GM18867 (cell line): ENCODE data around the gene ACSF3.
"Not testable (repeated sequence)": the region's sequence is repeated elsewhere in the genome, so short reads cannot be mapped to it uniquely, and the experiment has no call there.

Experiments
- ATAC-seq: cut with Tn5 transposase; IDR thresholded peaks from one replicate; pipeline ENCODE4 v1.9.1; 2021; ENCODE audit warnings: mild to moderate bottlenecking, moderate library complexity; ENCODE audit not compliant: unreplicated experiment

ACSF3 gene

GRCh38 chr16:89072548-89073130 lies 21.0 kb upstream of the ACSF3 start:
- no peak for ATAC-seq

GRCh38 chr16:89073346-89074071 lies 20.1 kb upstream of the ACSF3 start:
- ATAC-seq, result no peak

GRCh38 chr16:89074072-89074674 lies 19.5 kb upstream of the ACSF3 start:
- not testable (repeated sequence) for ATAC-seq

- ATAC-seq, result no peak
These were observed 18.6 kb upstream of the ACSF3 start for GRCh38 chr16:89074803-89075688.

- ATAC-seq, result no peak
These were observed 17.5 kb upstream of the ACSF3 start for GRCh38 chr16:89076159-89076558.

- ATAC-seq, result no peak
These were observed 16.6 kb upstream of the ACSF3 start for GRCh38 chr16:89077076-89077475.

- no peak for ATAC-seq
These were observed 15.5 kb upstream of the ACSF3 start for GRCh38 chr16:89078172-89078571.

GRCh38 chr16:89079434-89079980 lies 14.1 kb upstream of the ACSF3 start:
- no peak for ATAC-seq

GRCh38 chr16:89080196-89080853 lies 13.3 kb upstream of the ACSF3 start:
- no peak for ATAC-seq

- no peak for ATAC-seq
These were observed 12.1 kb upstream of the ACSF3 start for GRCh38 chr16:89081556-89081955.

GRCh38 chr16:89084411-89084810 lies 9.2 kb upstream of the ACSF3 start:
- no peak for ATAC-seq

GRCh38 chr16:89084814-89085612 lies 8.6 kb upstream of the ACSF3 start:
- no peak for ATAC-seq

- no peak for ATAC-seq
These were observed 7.9 kb upstream of the ACSF3 start for GRCh38 chr16:89085755-89086154.

GRCh38 chr16:89087922-89088497 lies 5.6 kb upstream of the ACSF3 start:
- no peak for ATAC-seq

GRCh38 chr16:89089120-89089519 lies 4.5 kb upstream of the ACSF3 start:
- ATAC-seq, result no peak

- no peak for ATAC-seq
These were observed 3.4 kb upstream of the ACSF3 start for GRCh38 chr16:89090182-89090630.

GRCh38 chr16:89090669-89091426 lies 2.8 kb upstream of the ACSF3 start:
- ATAC-seq, result no peak

- ATAC-seq, result no peak
These were observed 1.6 kb upstream of the ACSF3 start for GRCh38 chr16:89092013-89092412.

GRCh38 chr16:89093252-89093601 lies 425 bp upstream of the ACSF3 start:
- not testable (repeated sequence) for ATAC-seq
